NCI-H460 (cell line): ENCODE results near the gene ZDHHC14. TPM values are rescaled to one million over a fixed set of nuclear protein-coding genes. Genes with fewer than 3 reads are reported as not detected.

Source experiments
- DNase-seq: peaks from one replicate; pipeline ENCODE4 v3.0.0-alpha.2; 2016; ENCODE audit warnings: low read depth; ENCODE audit errors: extremely low read depth
- total RNA-seq: library from RNA; depleted of rRNA; stranded (reverse); fragments of >200 nt; shearing (Covaris generic); gene quantifications from 2 replicates; pipeline ENCODE4 v1.2.3, GENCODE V29; 2014

Gene ZDHHC14
- total RNA-seq, 1 experiment from 2014 or later = 2.4 TPM

DNA sequence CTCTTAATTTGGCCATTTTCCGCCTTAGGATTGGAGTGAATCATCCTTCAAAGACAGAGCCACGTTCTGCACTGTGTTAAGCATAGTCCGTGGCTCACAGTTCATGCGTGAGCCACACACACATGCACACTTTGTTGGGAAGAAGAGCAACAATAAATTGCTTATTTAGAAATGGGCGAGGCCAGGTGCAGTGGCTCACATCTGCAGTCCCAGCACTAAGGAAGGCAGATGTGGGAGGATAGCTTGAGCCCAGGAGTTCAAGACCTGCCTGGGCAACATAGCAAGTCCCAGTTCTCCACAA is 131.3 kb downstream of the ZDHHC14 start:
- no peak for DNase-seq

DNA sequence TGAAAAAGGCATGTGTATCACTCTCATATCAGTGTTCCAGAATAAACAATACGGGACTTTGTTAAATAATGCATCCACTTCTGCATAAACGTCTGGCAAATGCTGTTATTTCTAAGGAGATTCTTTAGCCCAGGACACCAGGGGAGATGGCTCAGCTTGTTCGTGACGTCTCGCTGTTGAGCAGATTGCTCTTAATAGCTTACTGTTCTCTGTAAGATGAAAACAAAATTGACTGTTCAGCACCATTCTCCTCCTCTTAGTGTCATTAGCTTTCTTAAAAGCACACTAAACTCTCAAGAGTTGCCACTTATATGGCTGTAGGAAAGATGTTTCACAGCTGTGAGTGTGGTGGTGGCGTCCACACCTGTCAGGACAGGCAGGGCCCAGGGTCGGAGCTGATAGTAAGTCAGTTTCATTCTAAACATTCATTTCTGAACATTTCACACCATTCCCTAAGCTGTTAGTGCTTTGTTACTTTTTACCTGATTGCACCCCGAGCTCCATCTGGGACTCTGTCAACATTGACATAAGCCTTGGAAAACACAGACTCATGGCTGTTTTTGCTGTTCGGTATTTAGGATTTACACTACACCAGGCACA is 132.1 kb downstream of the ZDHHC14 start:
- no peak for DNase-seq

DNA sequence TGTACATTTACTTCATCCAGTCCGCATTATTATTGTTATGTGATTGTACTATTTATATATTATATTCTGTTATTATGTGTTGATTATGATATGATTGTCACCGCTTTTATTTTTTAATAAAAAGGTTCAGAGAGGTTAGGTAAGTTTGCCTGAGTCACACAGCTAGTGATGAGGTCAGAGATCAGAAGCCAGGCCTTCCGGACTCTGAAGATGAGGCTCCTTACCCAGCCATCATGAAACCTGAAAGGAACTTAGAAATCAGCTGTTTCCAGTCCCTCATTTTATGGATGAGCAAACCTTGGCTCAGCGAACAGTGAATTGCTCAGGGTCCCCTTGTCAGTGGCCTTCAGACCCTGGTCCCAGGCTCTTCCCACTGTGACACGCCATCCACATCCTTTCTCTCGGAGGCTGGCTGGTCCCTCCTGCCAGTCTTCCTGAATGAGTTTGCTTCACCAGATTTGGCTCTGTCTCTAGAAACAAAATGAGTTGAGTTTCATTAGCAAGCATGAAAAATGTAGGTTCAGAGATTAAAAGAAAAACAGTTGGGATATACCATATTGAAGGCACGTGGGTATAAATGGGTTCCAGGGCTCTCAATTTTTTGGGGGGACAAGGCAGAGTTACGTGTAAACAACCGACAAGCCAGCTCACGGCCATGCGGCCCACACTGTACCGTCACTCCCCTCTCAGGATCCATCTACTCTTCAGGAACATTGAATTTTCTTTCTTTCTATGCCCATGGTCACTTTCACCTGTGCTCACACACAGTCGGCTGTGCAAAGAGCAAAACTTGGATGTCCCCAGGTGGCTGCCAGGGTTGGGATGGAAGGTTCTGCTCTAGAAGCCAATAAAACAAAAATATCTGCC is 132.9 kb downstream of the ZDHHC14 start:
- no peak for DNase-seq

DNA sequence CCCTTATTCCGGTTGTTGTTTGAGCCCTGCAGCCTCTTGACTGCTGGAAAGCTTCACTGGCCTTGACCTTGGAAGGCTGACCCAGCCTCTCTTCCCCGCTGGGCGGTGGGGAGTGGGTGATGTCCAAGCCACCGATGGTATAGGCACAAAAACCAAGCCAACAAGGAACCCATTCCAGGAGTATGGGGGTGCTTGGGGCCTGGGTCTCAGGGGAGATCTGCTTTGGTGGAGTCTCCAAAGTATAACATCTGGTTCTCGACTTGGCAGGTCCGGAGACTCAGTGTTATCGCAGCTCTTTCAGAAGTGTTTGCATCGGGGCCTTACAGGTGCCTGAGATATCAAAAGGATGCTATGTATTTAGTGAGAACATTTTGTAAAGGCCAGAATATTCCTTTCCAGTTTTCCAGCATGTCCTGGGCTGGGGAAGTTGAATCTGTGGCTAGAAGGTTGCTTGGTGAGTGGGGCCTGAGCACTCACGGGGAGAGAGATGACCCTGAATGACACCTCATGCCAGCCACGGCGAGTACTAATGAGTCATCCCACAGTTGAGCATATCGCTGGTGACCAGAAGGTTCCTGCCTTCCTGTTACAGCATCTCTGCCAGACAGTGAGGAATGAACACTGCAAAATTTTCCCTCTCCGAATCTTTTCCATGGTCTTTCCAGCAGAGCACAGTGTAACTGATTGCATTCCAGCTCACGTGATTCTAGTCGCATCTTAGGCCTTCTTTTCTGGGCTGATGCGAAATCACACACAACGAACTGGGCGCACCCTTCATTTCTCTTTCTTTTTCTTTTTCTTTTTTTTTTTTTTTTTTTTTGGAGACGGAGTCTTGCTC is 133.9 kb downstream of the ZDHHC14 start:
- no peak for DNase-seq

DNA sequence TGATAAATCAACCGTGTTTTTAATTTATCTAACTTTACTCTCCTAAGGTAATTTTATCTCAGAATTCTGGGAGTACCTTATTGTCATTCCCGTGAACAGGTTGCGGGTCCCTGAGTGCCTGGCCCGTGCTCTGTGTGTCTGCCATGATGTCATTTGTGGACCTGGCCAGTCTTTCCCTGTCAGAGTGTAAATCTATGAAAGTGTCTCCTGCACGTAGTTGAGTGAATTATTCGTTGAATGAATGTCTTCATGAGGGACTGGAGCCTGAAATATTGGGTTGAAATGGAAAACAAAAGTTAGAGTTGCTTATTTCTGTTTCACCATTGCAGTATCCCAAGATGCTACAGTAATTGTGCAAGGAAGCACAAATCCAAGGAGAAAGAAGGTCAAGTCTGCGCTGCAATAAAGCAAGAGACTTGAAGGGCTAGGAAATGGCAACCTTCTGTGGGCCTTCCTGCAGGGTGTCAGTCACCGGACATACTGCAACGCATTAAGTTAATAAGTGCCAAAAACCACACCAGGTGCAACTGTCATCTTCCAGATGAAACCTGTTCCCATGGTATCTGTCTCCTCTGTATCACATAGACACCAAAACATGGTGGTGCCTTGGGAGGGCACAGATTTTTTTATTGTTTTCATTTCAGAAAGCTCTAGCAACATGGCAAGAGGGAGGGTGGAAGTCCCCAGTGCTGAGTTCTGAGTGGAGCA is 135.5 kb downstream of the ZDHHC14 start:
- no peak for DNase-seq

DNA sequence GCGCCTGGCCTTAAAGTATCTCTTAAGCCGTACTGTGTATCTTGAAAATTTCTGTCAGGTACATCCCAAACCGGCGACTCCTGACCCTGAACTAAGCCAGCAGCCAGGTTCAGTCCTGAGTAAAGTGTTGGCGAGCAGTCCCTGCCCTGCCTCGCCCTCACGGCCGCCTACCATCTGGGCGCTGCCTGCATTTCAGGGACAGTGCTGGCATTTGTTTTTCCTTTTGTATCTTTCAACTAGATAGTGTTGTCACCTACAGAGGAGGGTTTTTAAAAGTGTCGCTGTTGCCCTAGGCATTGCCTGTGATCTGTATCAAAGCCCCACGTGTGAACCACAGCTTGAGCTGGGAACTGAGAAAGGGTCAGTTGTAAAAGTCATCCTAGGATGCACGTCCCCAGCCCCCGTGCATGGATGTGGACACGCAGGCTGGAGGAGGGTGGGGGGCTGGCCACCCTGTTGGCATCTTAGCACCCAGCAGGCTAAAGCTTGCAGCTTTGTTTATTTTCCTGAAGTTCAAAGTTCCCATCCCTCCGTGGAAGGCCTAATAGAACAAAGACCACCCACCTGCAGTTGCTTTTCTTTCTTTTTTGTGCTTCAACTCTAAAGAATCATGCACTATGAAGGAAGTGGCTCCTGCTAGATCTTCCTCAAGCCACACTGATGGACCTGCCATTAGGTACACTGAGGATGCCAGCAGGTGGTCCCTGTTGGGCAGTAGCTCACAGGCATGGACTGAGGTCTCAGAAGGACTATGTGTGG is 136.8 kb downstream of the ZDHHC14 start:
- no peak for DNase-seq

DNA sequence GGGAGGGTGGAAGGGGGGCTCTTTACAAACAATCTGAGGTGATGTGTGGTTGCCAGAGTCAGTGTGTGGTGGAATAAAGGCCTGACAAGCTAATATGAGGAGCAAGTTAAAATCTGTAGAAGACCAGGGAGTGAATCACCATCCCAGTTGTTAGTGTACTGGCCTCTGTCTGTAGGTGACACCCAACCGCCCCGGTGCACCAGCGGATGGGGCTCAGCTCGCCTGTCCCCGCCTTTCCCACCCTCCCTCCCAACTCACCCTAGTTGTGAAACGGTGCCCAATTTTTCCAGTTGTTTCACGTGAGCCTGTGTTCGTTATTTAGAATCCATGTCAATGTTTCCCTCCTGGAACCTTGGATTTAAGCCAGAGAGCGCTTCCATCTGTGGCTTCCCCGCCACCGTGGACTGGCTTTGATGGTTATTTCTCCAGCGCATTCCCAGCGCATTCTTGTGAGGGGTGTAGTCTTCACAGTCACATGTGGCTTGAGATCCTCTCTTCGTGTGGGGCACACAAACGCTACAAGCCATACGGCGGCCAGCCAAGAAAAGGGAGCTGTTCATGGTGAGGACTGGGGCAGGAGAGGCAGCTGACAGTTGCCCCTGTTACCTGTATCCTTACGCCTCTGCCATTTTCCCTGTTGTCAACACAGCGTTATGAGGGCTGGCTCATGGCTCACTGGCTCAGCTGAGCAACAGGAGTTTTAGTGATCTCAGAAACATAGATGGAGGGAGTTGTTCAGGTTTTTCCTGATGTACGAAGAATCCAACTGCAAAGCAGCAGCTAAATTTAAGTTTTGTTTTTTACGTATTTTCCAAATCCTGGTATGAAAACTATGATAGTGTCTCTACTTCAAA is 137.6 kb downstream of the ZDHHC14 start:
- peak; percentile 60 for DNase-seq

DNA sequence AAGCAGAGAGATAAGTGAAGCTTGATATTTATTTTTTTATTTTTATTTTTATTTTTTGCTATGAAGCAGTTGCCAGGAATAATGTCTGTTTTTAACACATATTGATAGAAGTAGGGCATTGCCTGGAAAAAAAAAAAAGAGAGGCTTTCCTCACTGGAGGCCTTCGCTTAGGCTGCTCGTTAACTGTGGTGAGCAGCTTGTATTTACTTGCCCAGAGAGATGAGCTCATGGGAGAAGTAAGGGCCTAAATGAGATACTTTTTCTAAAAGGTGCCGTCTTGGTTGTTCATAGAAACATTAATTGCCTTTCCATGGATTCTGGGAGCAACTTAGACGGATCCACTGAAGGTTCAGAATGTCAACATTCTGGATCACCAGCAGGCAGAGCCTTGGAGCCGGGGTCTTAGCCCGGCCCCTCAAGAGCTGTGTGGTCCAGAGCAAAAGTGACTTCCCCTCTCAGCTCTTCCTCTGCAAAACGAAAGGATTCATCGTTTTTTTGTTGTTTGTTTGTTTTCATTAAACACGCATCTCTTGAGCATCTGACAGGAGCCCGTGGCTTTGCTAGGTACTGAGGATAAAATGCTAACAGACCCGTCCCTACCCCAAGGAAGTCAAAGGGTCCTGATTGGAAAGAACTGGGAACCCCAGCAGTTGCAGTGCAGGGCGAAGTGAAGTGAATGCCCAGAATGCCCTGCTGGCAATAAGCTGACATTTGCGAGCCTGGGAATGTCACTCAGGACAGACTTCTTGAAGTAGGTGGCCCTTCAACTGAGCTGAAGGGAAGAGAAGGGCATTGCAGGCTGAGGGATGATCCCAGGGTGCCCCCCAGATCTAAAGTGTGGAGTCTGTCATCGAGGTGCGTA is 138.5 kb downstream of the ZDHHC14 start:
- no peak for DNase-seq

DNA sequence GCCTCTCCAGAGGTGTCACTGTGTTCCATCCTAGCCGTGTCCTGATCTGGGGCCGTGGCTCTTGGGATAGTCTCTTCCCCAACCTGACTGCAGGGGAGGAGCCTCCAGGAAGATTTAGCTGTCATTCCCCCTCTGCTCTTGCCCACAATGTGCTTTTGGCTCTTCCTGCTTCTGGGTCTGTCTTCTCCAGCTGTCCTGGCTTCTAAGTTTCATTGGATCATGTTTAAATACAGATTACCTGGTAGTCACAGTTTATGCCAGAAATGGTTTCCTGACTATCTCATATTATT is 139.1 kb downstream of the ZDHHC14 start:
- no peak for DNase-seq

DNA sequence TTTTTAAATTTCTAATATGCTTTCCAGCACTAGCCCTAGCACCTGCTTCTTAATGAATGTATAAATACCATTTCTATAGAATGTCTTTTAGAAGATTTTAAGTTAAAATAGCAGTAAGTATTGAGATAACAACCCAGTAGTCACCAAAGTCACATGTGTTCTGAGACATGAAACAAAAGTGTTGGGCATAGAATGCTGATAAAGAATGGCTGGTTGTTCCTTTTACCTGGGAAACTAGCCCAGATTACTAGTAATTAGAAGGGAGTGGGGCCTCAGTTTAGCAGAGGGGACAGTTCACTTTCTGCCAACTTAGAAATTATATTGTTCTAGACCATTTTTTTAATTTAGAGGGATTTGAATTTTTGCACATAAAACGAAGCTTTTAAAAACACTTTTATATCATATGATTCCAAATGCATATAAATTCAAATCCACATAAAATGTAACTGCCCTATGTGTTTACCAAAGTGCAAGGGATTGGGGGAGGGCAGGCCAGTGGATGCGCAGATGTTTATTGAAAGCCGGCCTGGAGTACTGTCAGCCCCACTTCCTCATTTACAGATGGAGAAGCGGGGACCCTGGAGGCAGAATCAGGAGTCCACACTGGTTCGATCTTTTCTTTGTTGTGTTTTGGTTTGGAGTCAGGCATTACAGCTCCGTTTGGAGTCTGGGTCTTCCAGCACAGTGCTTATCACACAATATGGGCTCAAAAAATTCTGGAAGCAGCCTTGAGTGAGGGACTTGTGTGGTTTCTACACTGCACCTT is 139.8 kb downstream of the ZDHHC14 start:
- no peak for DNase-seq

DNA sequence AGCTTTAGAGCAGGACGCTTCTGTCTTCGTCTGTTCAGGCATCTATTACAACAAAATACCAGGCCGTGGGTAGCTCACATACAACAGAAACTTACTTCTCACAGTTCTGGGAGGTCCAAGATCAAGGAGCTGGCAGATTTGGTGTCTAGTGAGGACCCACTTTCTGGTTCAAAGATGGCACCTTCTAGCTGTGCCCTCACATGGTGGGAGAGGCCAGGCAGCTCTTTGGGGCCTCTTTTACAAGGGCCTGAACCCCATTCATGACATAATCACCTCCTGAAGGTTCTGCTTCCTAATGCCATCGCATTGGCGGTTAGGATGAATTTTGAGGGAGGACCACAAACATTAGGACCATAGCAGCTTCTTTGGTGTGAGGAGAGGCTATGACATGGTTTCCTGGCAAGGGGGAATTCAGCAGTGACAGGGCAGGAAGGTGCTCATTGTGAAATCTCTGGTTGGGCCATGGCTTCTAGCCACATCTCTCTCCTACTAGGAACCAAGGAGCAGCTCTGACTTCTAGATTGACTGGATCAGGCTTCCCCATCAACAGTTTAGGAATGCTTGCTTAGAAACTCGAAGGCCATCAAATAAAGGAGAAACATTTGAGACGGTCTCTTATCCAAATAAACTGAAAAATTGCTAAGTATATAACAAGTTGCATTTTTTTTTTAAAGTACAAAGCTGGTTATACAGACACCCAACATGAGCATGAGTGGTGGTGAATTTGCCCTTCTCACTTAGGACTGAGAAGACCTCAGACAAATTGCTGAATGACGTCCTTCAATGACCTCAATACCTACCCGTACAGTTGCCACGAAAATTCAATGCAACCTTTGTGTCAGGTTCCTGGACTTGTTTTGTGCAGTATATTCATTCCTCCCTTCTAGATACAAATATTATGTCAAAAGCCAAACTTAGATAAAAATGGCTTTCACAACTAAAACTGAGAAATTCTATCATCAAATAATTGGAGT is 140.7 kb downstream of the ZDHHC14 start:
- no peak for DNase-seq

DNA sequence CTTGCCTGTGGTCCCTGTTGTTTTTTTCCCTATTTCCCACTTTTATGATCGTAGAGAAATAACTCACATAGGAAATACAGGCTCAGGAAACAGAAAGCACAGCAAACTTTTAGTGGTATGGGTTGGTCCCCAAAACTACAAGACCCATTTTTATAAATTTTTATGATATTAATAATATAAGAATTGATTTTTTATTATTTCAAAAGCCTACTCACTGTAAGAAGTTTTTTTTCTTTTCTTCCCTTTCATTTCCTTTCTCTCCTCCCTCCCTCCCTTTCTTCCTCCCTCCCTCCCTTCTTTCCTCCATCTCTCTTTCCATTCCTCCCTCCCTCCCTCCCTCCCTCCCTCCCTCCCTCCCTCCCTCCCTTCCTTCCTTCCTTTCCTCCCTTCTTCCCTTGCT is 141.5 kb downstream of the ZDHHC14 start:
- DNase-seq = no peak

DNA sequence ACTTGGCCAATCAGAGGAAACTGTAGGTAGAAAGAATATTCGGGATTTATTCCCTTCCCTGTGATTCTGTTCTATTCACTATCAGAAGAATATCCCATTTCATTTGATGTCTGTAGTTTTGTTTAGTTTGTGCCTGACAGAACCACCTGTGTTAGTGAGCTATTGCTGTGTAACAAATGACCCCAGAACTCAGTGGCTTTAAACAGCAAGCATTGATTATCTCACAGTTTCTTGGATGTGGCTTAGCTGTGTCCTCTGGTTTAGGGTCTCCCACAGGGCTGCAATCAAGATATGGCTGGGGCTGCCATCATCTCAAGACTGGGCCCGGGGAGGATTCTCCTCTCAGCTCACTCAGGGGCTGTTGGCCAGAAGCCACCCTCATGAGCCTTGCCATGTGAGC is 143.7 kb downstream of the ZDHHC14 start:
- no peak for DNase-seq

DNA sequence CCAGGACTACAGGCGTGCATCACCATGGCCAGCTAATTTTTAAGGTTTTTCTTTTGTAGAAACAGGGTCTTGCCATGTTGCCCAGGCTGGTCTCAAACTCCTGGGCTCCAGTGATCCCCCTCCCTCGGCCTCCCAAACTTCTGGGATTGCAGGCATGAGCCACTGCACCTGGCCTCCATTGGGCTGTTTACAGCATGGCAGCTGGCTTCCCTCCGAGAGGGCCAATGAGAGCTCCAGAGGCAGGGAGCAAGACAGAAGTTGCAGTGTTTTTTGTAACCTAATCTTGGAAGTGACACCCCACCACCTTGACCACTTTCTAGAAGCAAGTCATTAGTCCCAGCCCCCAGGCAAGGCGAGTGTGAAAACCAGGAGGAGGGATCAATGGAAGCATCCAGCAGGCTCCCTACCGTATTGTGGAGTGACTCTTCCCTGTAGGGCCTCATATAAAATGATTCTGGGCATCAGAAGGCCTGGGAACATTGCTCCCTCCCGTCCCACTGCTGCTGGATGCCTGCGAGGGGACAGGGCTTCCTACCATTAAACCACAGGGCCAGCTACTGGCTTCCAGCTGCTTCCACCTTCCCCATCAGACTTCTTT is 144.4 kb downstream of the ZDHHC14 start:
- DNase-seq = no peak

DNA sequence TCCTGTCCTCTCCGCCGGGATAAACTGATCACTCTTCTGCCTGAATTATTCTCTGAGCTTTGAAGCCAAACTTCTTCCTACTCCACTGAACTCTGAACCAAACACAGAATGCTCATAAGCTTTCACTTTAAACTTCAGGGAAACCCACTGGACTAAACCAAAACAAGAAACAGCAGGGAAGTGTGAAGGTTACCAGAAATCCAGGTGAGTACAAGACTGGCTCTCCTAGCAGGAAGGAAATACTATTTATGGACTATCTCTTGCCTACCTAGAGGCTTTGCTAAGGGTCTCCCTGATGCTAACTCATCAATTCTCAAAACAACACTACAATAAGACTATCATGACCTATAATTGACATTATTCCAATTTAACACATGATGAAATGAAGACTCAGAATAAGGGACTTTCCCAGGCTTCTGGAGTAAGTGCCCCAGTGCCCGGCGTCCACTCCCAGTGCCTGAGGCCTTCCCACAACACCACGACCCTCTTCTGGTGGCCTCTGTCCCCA is 145.0 kb downstream of the ZDHHC14 start:
- DNase-seq = no peak

DNA sequence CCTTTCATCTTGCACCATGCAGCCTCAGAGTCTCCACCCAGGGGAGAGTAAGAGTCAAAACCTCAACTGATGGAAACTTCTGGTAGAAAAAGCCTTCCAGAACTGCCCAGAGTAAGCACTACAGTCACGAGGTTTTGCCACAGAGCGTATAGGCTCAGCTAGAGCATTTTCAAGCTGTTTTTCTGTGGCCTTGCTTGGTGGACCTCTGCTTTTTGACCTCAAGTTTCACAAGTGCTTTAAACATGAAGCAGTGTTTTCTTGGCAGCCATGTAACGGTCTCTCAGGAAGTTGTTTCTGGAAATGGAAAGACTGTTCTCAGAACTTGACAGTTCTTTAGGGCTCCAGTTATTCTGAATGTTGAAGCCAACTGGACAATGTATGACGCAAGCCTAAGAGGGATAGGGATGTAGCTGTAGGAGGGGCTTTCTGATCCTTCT is 146.5 kb downstream of the ZDHHC14 start:
- DNase-seq = no peak
